NCI-H510A (cell line): ENCODE results near the gene HIPK2.

Experiments
- DNase-seq: peaks from one replicate; lab custom pipeline; 2025; lab: John Stamatoyannopoulos, UW

The HIPK2 gene

DNA sequence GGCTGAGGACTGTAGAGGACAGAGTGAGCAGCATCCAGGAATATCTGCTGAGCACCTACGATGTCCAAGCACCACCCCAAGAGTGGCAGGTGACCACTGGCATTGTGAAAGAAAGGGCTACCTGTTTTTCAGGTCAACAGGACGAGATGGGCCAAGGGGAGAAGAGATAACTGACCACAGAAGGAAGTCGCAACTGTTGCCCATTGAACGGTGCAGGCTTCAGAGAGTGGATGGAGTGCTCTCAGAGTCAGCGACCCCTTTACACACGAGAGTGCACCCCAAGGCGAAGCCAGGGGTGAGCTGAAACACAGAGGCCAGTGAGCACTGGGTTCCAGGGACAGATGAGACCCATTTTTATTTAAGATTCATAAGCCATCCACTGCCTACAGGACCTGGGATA is 42.3 kb downstream of the HIPK2 start:
- DNase-seq, result no peak

DNA sequence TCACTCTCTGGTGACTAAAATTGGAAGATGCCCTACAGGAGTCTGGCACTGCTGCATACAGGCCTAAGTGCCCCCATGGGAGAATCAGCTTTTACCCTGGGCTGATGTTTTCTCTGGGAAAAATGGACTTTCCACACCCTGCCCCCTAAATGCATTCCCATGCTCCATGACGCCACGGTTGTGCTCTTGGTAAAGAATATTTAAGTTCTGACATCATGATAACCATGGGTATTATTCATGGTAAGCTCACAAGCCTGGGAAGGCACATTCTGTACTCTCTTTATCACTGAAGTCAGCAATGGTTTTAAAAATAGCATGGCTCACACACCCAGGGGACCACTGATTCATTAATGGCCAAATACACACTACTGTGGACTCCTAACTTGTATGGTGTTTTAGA is 43.4 kb downstream of the HIPK2 start:
- DNase-seq, result no peak

DNA sequence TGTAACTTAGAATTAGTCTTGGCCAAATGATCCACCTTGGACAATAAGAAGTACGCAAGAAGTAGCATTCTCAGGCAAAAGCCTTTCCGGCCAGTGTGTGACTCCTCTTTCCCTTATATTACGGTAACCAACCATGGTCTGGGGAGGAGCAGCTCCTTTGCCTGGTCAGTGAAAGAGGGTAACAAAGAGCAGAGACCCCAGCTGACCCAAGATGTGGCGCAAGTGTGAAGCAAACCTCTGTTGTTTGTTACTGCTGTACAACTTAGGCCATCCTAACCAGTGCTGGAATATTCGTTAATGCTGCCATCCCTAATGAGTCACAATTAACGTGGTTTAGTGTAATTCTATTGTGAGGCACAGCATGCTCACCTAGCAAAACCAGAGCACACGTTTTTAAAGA is 44.0 kb downstream of the HIPK2 start:
- DNase-seq, result no peak

DNA sequence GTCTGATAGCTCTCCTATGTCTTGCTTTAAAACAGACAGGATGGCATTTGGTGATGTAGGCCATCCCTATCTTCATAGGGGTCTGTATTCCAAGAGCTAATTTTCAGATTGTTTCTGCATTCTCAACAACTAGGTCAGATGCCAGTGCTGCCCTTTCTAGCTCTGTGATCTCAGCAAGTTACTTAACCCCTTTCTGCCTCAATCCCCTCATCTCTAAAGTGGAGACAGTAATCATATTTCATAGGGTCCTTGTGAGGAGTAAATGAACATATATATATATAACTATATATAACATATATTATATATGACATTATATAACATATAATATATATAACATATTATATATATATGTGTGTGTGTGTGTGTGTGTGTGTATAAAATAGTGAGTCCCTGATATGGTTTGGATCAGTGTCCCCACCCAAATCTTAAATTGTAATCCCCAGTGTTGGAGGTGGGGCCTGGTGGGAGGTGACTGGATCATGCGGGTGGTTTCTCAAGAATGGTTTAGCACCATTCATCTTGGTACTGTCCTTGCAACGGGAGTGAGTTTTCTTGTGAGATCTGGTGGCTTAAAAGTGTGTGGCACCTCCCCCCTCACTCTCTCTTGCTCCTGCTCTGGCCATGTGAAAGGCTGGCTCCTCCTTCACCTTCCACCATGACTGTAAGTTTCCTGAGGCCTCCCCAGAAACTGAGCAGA is 45.2 kb downstream of the HIPK2 start:
- no peak for DNase-seq

DNA sequence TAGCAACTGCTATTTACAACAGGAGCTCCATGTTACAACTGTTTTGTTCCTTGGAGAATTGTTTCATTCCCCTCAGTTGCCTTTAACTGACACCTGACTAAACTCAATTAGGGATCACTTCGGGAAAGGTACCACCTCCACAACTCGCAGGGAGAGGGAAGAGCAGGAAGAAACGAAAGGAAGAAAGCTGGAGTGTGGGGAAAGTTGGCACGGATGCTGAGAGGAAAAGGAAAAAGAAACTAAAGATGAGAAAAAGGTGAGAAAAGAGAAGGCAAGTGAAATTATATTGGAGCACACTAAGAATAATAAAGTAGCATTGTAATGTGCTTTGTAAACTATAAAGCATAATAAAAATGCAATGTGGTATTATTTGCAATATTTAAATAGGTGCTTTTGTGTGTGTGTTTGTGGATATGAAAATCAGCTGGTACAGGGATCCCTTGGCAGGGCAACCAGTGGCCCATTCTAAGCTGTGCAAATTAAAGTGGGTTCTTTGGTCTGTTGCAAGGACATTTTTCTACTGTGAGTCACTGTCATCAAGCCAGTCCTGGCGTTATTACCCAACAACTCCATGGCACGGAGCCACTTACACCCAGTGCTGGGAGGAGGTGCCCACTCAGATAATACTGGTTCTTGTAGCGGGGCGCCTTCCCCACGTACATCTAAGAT is 45.9 kb downstream of the HIPK2 start:
- DNase-seq, result no peak

DNA sequence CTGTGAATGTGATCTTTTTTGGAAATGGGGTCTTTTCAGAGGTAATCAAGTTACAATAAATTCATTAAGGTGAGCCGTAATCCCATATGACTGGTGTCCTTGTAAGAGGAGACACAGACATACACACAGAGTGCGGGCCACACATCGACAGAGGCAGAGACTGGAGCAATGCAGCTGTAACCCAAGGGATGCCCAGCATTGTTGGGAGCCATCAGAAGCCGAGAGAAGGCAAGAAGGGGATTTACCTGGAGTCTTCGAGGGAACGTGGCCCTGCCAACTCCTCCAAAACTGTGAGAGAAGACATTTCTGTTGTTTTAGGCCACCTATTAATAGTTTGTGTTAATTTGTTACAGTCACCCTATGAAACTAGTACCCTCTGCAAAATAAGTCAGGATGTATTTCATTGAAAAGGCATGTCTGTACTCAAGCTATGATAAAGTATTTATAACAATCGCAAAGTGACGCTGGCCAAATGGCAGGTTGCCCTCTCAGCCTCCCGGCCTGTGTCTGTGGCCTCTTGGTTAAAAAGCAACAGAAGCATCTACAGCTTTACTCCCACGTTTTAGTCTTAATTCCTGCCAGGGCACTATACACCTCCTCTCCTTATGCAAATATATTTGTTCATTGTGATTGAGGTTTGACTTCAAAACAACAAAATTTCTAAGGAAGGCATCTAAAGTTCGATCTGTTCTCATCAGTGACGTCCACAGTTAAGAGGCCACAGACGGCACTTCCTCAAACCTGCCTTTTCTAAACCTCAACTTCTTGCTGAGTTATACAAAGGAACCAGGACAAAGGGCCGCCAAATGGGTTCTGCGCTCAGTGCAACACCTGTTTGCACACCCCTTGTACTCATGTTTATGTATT is 46.8 kb downstream of the HIPK2 start:
- no peak for DNase-seq

DNA sequence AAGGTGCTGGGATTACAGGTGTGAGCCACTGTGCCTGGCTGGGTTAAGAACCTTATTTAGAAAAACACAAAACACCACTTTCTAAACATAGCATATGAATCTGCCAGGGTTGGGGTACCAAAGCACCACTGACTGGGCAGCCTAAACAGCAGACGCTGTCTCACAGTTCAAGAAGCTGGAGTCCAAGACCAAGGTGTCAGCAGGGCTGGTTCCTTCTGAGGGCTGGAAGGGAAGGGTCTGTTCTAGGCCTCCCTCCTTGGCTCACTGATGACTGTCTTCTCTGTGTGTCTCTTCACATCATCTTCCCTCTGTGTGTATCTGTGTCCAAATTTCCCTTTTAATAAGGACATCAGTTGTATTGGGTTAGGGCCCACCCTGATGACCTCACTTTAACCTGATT is 49.6 kb downstream of the HIPK2 start:
- DNase-seq, result no peak

DNA sequence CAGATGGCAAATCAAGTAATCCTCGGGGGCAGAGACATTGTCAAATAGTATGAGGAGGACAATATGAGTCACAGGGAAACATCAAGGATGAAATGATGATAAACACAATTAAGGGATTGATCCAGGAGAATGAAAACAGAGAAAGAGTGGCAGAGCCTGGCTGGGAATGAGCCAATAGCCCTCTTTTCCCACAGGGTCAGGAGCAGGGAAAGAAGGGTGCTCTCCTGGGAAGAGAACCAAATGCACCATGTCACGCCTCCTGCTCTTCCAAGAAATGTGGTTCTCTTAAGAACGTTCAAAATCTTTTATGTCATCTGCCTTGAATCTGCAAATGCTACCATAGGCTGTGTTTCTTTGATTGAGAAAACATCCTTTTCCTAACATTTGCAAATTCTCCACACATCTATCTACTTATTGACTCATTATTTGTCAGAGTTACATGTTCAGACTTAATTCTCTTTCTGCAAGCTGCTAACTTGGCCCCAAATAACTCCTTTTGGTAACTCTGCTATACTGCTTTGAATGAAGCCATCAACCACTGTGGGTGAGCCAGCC is 50.6 kb downstream of the HIPK2 start:
- no peak for DNase-seq

DNA sequence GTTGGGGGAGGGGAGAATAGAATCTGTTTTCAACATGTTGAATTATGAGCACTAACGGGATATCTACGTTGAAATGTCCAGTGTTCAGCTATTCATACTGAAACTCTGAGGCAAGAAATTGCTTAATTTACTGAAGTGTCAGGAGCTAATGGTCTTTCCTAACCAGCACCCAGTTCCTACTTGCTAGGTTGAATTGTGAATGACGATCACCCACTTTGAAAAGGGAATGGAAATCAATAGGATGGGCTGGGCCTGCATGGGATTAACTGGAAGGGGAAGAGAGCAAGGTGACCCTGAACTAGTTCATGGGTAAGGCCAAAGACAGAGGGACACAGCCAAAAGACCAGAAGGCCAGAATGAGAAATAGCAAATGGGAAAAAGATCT is 51.3 kb downstream of the HIPK2 start:
- DNase-seq, result no peak

DNA sequence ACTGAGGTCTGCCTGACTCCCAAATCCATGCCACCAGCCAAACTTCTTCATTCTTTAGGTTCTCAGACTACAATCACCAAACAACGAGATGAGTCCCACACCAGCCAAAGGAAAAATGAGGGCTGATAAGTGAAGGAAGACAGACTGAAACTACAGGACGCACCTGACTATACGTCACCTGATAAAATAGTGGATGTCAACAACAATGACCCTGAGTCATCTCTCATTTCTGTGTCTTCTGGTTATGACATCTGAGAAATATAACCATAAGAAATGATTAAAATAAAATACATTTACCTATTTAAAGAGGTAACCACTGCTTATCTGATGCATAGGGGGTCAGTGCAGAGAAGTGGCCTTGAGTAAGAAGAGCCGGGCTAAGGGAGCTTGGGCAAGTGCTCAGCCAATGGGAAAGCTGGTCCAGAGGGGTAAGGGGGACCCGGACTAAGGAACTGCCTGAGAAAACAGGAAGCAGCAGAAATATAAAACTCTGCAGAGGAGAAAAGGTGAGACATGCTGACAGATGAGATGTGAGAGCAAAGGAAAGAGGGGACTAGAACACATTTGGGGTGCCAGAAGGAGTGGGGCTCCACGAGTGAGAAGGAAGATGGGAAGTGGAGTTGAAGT is 51.8 kb downstream of the HIPK2 start:
- DNase-seq, result no peak

DNA sequence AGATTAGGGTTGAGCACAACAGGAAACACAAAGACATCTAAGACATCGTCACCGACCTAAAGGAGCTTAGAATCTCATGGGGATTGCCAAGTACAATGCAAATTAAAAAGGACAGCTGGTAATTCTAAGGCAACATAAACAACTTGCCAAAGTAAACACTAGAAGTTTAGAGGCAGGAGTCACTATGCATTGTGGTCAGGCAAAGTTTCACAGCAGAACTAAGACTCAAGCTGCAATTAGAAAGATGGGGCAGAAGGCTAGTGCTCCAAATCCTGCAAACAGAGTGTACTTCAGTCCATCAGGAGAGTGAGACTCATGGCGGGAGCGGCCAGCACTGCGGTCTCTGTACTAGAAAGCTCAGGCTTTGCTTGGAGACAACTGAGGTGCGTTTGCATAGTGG is 52.7 kb downstream of the HIPK2 start:
- DNase-seq, result no peak

DNA sequence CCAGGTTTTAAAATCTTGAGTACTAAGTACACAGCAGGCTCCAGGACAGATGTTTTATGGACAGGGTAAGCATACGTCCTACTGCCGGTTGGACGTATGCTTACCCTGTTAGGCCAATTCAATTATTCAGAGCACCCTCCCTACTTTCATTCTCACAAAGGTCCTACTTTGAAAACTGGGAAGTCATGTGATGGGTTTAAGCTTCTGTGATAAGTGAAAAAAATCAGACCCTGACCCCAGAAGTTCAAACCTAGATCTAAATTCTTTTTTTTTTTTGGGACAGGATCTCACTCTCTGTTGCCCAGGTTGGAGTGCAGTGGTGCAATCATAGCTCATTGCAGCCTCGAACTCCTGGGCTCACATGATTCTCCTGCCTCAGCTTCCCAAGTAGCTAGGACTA is 55.2 kb downstream of the HIPK2 start:
- no peak for DNase-seq

DNA sequence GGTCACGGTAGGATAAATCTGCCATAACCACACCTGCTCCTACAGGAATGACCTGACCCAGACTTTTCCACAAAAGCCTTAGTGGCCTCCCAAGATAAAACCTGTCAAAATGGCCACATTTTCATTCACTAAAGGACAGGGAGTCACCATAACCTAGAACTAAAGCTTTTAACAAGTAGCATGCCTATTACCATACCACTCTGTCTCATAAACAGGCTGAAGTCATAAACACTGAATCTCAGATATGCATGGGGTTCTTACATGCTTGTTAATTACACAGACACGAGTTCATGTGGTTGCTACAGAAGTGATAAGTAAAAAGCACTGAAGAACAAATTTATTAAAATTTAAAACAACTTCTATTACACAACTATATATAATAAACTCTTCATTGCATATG is 56.0 kb downstream of the HIPK2 start:
- DNase-seq, result no peak

DNA sequence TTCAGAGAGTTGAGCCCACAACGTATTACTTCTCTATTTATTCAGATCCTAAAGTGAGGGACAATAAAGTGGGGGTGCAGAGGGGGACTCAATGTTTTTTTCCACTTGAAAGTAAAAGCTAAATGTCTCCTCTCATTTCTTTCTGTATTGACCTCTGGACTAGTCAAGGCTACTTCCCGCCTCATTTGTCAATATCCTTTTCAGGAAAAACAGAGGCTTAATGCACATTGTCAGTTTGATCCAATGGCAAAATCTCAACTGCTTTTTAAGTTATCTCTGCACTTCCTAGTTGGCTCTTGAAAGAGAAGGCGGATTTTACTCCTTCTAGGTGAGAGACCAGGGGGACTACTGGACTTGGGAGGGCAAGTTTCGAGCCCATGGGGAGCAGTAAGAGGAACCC is 56.4 kb downstream of the HIPK2 start:
- no peak for DNase-seq

DNA sequence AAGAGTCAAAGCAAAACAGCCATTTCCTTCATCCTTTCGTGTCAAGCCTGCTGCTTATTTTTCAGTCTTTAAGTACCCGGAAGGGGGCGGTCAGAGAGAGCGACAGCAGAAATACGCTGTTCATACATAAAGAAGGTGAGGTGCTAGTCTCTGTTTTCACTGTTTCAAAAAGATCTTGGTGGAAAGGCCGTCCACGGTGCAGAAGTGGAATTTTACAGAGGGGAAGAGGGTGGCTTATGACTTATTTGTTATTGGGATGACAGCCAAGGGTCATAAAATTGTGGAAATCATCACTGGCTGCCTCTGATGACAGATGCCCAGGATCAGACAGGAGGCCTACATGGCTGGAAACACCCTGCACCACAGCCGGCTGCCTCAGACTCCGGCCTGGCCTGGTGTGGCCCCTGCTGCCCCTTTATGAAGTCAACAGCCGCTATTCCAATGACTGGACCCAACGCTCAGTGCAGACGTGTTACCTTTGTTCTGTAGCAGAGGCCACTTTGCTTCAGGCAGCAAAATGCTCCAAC is 57.0 kb downstream of the HIPK2 start:
- DNase-seq, result no peak

DNA sequence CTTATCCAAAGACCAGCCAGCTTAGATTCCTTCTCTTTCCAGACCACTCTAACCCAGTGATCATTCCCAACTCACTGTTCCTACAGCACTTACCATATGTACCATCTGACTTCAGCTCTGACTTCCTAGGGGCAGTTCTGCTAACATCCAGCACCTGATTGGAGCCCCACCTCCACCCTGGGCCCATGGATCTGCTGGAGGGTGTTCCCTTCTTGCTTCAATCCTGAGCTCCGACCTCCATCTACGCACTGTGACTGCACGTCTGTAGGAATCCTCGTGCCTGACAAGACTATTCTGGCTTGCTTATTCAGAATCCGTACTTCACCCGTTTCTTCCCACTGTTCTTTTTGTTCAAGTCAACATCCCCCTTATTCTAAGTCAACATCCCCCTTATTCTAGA is 57.6 kb downstream of the HIPK2 start:
- DNase-seq, result no peak

DNA sequence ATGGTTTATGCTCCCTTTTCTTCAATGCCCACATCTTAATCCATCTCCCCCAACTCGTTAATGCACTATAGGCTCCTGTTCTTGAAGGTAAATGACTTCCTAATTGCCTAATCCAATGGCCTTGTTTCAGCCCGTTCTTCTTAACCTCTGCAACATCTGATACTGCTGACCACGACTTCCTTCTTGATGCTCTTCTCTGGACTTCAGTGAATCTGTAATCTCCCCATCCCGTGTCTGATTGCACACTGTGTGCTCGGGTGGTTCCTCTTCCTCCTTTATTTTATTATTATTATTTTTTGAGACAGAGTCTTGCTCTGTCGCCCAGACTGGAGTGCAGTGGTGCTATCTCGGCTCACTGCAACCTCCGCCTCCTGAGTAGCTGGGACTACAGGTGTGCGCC is 58.9 kb downstream of the HIPK2 start:
- DNase-seq, result no peak

DNA sequence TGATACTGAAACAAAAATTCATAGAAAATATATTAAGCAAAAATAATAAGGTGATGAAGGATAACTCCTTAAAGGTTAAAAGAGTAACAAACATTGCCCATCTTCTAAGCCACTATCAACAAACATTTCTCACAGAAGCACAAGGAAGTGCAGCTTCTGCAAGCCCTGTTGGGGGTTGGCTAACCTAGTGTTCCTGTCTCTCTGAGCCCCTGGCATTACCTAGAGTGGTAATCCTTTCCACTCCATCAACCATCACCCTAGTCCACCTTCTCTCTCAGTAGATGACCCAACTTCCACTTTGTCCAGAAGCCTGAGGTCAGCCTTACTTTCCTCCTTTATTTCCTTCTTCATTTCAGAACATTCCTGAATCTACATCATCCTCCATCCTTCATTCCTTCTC is 59.7 kb downstream of the HIPK2 start:
- no peak for DNase-seq

DNA sequence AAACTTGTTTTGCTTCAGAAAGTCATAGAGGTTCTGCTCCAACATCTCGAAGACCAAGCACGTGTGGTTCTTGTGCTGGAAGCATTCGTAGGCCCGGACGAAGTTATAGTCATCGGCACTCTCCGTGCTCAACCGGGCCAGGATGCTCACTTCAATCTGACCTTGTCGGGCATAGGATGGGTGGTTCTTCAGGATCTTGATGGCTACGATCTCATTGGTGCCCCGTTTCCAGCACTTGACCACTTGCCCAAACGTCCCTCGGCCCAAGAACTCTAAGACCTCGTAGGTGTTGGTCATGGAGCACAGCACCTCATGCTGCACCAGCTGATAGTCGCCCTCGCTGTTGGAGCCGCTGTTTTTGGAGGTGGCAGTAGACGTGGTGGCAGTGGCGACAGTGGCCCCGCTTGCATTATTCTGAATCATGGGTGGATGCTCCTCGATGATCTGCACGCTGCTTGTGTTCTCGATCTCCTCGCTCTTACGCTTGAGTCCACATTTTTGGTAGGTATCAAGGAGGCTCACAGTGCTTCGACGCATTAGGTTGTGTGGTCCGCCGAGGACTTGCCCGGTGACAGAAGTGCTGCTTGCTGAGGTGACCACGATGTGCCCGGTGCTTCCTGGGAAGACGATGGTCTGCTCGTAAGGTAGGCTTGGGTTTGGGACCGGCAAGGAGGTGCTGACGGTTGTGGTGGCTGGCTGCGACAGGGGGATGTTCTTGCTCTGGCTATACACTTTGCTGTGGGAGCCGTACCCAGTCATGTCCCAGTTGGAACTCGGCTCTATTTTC is 61.4 kb downstream of the HIPK2 start:
- no peak for DNase-seq

DNA sequence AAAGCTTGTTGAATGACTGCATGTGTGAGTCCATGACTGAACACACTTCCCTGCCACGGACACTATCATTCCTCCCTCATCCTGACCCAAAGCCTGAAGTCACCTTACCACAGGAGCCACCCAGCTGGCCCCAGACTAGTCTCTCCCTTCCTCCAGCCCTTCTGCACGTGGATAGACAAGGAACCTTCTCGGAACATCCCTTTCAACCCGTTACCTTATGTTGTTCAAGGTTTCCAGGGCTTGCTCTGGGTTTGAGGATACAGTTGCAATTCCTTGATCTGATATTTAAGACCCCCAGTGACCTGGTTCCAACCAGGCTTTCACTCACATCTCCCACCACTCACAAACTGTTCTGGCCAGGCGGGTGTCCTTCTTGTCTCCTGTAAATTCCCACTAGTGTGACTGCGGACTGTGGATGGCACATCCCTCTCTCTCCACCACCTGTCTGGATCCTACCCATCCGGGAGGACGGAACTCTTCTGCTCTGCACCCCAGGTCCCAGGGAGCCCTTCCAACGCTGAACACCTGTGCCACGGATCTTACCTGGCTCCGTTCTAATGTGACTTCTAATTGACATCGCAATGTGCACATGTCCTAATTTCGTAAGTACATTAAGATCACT is 62.5 kb downstream of the HIPK2 start:
- DNase-seq, result no peak
